ENCODE measurements around the gene GLRX3. TPM values are rescaled to one million over a fixed set of nuclear protein-coding genes. Genes with fewer than 3 reads are reported as not detected.
A peak's percentile ranks its signal among the peaks of the same experiment; 100 is the strongest.

GLRX3 gene
- total and polyA plus RNA-seq, 2 of the 13 experiments (the other 11 are each of a cell fraction or from before 2014, with no cell fraction given), result 91.4 to 135 TPM

- in situ Hi-C loops (cut with HindIII; ENCODE audit: extremely low pct_ligation_motif_present, low pct_unique_long_range_greater_than_20kb), result no loop called here
- H3K36me3 ChIP-seq (replicated peaks in 1 of 2; ENCODE audit: control insufficient read depth in 1 of 2, insufficient read depth in 2 of 2, low read length in 2 of 2), result no peaks in the 10 kb centered on the region
- H4K20me1 ChIP-seq (ENCODE audit: insufficient read depth, low read length), result peaks cover 5% of the 10 kb centered on the region; the same call in 1 of the 2 replicates
- peaks cover 0 to 4% of the 10 kb centered on the region in 2 experiments; a peak in 1 of 5 replicates for H3K27me3 ChIP-seq (ENCODE audit: control insufficient read depth in 1 of 2, insufficient read depth in 2 of 2, low read length in 2 of 2)
- no TSS peak for BruUV-seq (replicated peaks)
- peak within 1 kb of the TSS; percentile 100 for H3K4me2 ChIP-seq (ENCODE audit: low read depth, low read length)
- peak within 1 kb of the TSS; percentile 65 to 93 (median 73) for H3K4me3 ChIP-seq (replicated peaks in 1 of 3; ENCODE audit: insufficient read depth in 1 of 3, low read depth in 2 of 3, low read length in 3 of 3)
- H3K4me1 ChIP-seq (ENCODE audit: insufficient read depth, low read length), result peaks cover 23% of the 10 kb centered on the region
- peak within 1 kb of the TSS; percentile 67 for H2AFZ ChIP-seq (ENCODE audit: low read length)
- H3K27ac ChIP-seq (ENCODE audit: extremely low read length, insufficient read depth, low read length), result peak within 1 kb of the TSS; percentile 87
- intact Hi-C loops (cut with micrococcal nuclease; ENCODE audit: unreplicated experiment), result loop anchor here (1.0 to 10.0 kb wide), 3 partner anchors 26 to 646 kb away; partner anchors contain the start of genes GLRX3 and MGMT
- CTCF ChIA-PET (ENCODE audit: low intra/inter-chr PET ratio, low total read pairs), result interaction anchor here (1.2 to 1.4 kb wide), 2 partner anchors 17 to 69 kb away, joined by 3 to 4 read pairs; no protein-coding TSS in a partner anchor
- H3K79me2 ChIP-seq (ENCODE audit: insufficient read depth, low read length), result peaks cover 10% of the 10 kb centered on the region
- peak within 1 kb of the TSS; percentile 94 for H3K9ac ChIP-seq (ENCODE audit: insufficient read depth, low read depth, low read length)
- H3K9me3 ChIP-seq (ENCODE audit: low read length), result no peaks in the 10 kb centered on the region
- POLR2A ChIA-PET, result interaction anchor here (0.6 to 4.0 kb wide), 13 partner anchors 9 to 972 kb away, joined by 3 to 221 read pairs (median 4); partner anchors contain the start of gene GLRX3
- WGBS (ENCODE audit: low lambda C conversion rate), result 0% methylated on average over 6 of the region's 71 CpGs
- ATAC-seq (peak; percentile 88), DNase-seq (ENCODE audit: low spot score) (peak; percentile 92), FAIRE-seq (peak; percentile 34)
- TF ChIP-seq ZNF788 (CRISPR knock-in tag; IDR thresholded peaks at IDR 0.05; ENCODE audit: borderline replicate concordance) (no peak; the same call in 1 of the 2 replicates), ZNF333 (CRISPR knock-in tag; IDR thresholded peaks at IDR 0.05; ENCODE audit: borderline replicate concordance) (peak; percentile 59; the same call in 1 of the 2 replicates), REST (IDR thresholded peaks at IDR 0.05; ENCODE audit: borderline replicate concordance in 1 of 2, low read depth in 1 of 2, low read length in 2 of 2) (0 out of 4 replicates have a peak, but pooled peaks of 1 of the 2 experiments have one; percentile 13), ZNF883 (CRISPR knock-in tag; IDR thresholded peaks at IDR 0.05; ENCODE audit: not compliant biosample characterization) (peak; percentile 61), MAF1 (CRISPR knock-in tag; IDR thresholded peaks at IDR 0.05; ENCODE audit: borderline replicate concordance) (peak; percentile 53; the same call in 1 of the 2 replicates), ZNF33B (CRISPR knock-in tag; IDR thresholded peaks at IDR 0.05) (peak; percentile 89), SMAD1 (CRISPR knock-in tag; IDR thresholded peaks at IDR 0.05; ENCODE audit: borderline replicate concordance, low read depth) (peak; percentile 57), ZNF589 (CRISPR knock-in tag; conservative IDR thresholded peaks at IDR 0.05) (0 out of 2 replicates have a peak, but pooled peaks have one; percentile 59), ZNF136 (CRISPR knock-in tag; IDR thresholded peaks at IDR 0.05; ENCODE audit: low read depth) (peak; percentile 87; the same call in 1 of the 2 replicates), ZNF75D (CRISPR knock-in tag; IDR thresholded peaks at IDR 0.05; ENCODE audit: borderline replicate concordance) (0 out of 2 replicates have a peak, but pooled peaks have one; percentile 41), ZNF879 (CRISPR knock-in tag; IDR thresholded peaks at IDR 0.05) (peak; percentile 83; the same call in 1 of the 2 replicates), REL (CRISPR knock-in tag; conservative IDR thresholded peaks at IDR 0.05) (peak; percentile 77; the same call in 1 of the 2 replicates)
- TF ChIP-seq, protein P1, sequence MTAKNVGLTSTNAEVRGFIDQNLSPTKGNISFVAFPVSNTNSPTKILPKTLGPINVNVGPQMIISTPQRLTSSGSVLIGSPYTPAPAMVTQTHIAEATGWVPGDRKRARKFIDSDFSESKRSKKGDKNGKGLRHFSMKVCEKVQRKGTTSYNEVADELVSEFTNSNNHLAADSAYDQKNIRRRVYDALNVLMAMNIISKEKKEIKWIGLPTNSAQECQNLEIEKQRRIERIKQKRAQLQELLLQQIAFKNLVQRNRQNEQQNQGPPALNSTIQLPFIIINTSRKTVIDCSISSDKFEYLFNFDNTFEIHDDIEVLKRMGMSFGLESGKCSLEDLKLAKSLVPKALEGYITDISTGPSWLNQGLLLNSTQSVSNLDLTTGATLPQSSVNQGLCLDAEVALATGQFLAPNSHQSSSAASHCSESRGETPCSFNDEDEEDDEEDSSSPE (CRISPR knock-in tag; IDR thresholded peaks at IDR 0.05), result peak; percentile 70; the same call in 1 of the 2 replicates
- TF ChIP-seq, protein P2, sequence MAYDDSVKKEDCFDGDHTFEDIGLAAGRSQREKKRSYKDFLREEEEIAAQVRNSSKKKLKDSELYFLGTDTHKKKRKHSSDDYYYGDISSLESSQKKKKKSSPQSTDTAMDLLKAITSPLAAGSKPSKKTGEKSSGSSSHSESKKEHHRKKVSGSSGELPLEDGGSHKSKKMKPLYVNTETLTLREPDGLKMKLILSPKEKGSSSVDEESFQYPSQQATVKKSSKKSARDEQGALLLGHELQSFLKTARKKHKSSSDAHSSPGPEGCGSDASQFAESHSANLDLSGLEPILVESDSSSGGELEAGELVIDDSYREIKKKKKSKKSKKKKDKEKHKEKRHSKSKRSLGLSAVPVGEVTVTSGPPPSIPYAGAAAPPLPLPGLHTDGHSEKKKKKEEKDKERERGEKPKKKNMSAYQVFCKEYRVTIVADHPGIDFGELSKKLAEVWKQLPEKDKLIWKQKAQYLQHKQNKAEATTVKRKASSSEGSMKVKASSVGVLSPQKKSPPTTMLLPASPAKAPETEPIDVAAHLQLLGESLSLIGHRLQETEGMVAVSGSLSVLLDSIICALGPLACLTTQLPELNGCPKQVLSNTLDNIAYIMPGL (CRISPR knock-in tag; IDR thresholded peaks at IDR 0.05; ENCODE audit: borderline replicate concordance in 1 of 2, low read depth in 1 of 2), result peak; percentile 12 to 54; a peak in 1 of 4 replicates
Measured at GRCh38 chr10:130110246-130111112, 25.7 kb upstream of the GLRX3 start, which contains the start of gene C10orf143. Gene C10orf143 (minus strand): TSS chr10:130110830. CDS start chr10:130110772, 58 bp downstream.

All from HepG2 (cell line).